ENCODE data around the gene TAS2R3.

GRCh38 chr7:141742229-141742628, 21.7 kb upstream of the TAS2R3 start:
- TF ChIP-seq, protein P1, sequence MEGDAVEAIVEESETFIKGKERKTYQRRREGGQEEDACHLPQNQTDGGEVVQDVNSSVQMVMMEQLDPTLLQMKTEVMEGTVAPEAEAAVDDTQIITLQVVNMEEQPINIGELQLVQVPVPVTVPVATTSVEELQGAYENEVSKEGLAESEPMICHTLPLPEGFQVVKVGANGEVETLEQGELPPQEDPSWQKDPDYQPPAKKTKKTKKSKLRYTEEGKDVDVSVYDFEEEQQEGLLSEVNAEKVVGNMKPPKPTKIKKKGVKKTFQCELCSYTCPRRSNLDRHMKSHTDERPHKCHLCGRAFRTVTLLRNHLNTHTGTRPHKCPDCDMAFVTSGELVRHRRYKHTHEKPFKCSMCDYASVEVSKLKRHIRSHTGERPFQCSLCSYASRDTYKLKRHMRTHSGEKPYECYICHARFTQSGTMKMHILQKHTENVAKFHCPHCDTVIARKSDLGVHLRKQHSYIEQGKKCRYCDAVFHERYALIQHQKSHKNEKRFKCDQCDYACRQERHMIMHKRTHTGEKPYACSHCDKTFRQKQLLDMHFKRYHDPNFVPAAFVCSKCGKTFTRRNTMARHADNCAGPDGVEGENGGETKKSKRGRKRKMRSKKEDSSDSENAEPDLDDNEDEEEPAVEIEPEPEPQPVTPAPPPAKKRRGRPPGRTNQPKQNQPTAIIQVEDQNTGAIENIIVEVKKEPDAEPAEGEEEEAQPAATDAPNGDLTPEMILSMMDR (IDR thresholded peaks at IDR 0.05): no peak
- no peak for TF ChIP-seq EP300 (IDR thresholded peaks at IDR 0.05)
- TF ChIP-seq POLR2A (IDR thresholded peaks at IDR 0.05): no peak
